IgD-negative memory B cell (primary cell): ENCODE results near the gene SCAMP4. TPM values are rescaled to one million over a fixed set of nuclear protein-coding genes. Genes with fewer than 3 reads are reported as not detected.
A peak's percentile ranks its signal among the peaks of the same experiment; 100 is the strongest.

Experiments
- H3K27ac Mint-ChIP-seq, 3 donors: one replicate each; pipeline ENCODE4 v1.8.0; 2020 to 2022; ENCODE audit warnings: mild to moderate bottlenecking in 3 of 3, mixed read lengths in 3 of 3, moderate library complexity in 1 of 3
- H3K27me3 Mint-ChIP-seq: one replicate; pipeline ENCODE4 v1.8.0; 2021; ENCODE audit warnings: mixed read lengths
- H3K36me3 Mint-ChIP-seq: one replicate; pipeline ENCODE4 v1.8.0; 2020; ENCODE audit warnings: mild to moderate bottlenecking, mixed read lengths
- H3K4me1 Mint-ChIP-seq, 3 donors: one replicate each; pipeline ENCODE4 v1.8.0; 2020 to 2022; ENCODE audit warnings: mixed read lengths in 3 of 3, mild to moderate bottlenecking in 1 of 3
- H3K4me3 Mint-ChIP-seq, 4 donors: one replicate each; pipeline ENCODE4 v1.8.0; 2020 to 2022; ENCODE audit warnings: mild to moderate bottlenecking in 4 of 4, mixed read lengths in 4 of 4, moderate library complexity in 3 of 4
- H3K9me3 Mint-ChIP-seq, 3 donors: one replicate each; pipeline ENCODE4 v1.8.0; 2020 to 2021; ENCODE audit warnings: mixed read lengths in 3 of 3, mild to moderate bottlenecking in 1 of 3
- polyA plus RNA-seq: library from polyadenylated mRNA; unstranded; fragments of 300-500 nt; fragmentation: Illumina TruSeq; gene quantifications from one replicate; pipeline ENCODE4 v1.2.3, GENCODE V29; 2021

Gene SCAMP4
- polyA plus RNA-seq, 1 donor from 2014 or later, result 43.1 TPM

GRCh38 chr19:1955171-1956121, 50.2 kb downstream of the SCAMP4 start:
- H3K9me3 Mint-ChIP-seq, result no peaks in the 10 kb centered on the region
- H3K27me3 Mint-ChIP-seq, result no peaks in the 10 kb centered on the region
- H3K4me3 Mint-ChIP-seq, result no peak overlapping the region
- peak overlapping the region in 1 of 3 donors; percentile 35 for H3K27ac Mint-ChIP-seq
- peaks cover 0 to 9% (median 4%) of the 10 kb centered on the region in 3 donors for H3K4me1 Mint-ChIP-seq
- H3K36me3 Mint-ChIP-seq, result no peaks in the 10 kb centered on the region

- Mint-ChIP-seq H3K27me3 (no peaks in the 10 kb centered on the region), H3K4me3 (no peak overlapping the region), H3K36me3 (no peaks in the 10 kb centered on the region), H3K27ac (no peak overlapping the region), H3K4me1 (peaks cover 0 to 9% (median 5%) of the 10 kb centered on the region in 3 donors), H3K9me3 (no peaks in the 10 kb centered on the region)
Measured at GRCh38 chr19:1956122-1956494, 50.9 kb downstream of the SCAMP4 start.

GRCh38 chr19:1956868-1957492, 51.8 kb downstream of the SCAMP4 start:
- H3K36me3 Mint-ChIP-seq, result no peaks in the 10 kb centered on the region
- H3K27me3 Mint-ChIP-seq, result no peaks in the 10 kb centered on the region
- no peaks in the 10 kb centered on the region for H3K9me3 Mint-ChIP-seq
- peaks cover 0 to 12% (median 5%) of the 10 kb centered on the region in 3 donors for H3K4me1 Mint-ChIP-seq
- no peak overlapping the region for H3K27ac Mint-ChIP-seq
- H3K4me3 Mint-ChIP-seq, result no peak overlapping the region

- no peak overlapping the region for H3K27ac Mint-ChIP-seq
Measured at GRCh38 chr19:1957562-1958248, 52.5 kb downstream of the SCAMP4 start.

GRCh38 chr19:1959928-1960589, 54.9 kb downstream of the SCAMP4 start:
- H3K4me3 Mint-ChIP-seq, result peak overlapping the region in 1 of 4 donors; percentile 41
- H3K9me3 Mint-ChIP-seq, result no peaks in the 10 kb centered on the region
- H3K36me3 Mint-ChIP-seq, result no peaks in the 10 kb centered on the region

More at GRCh38 chr19:1957562-1958248, 52.5 kb downstream of the SCAMP4 start:
- no peaks in the 10 kb centered on the region for H3K36me3 Mint-ChIP-seq
- peak overlapping the region in 1 of 4 donors; percentile 8 for H3K4me3 Mint-ChIP-seq
- no peaks in the 10 kb centered on the region for H3K27me3 Mint-ChIP-seq
- no peaks in the 10 kb centered on the region for H3K9me3 Mint-ChIP-seq
- peaks cover 0 to 10% (median 5%) of the 10 kb centered on the region in 3 donors for H3K4me1 Mint-ChIP-seq

GRCh38 chr19:1961000-1961883, 56.0 kb downstream of the SCAMP4 start:
- peak overlapping the region; percentile 60 to 91 (median 78) for H3K27ac Mint-ChIP-seq
- H3K4me1 Mint-ChIP-seq, result peaks cover 4 to 13% (median 8%) of the 10 kb centered on the region in 3 donors
- no peaks in the 10 kb centered on the region for H3K36me3 Mint-ChIP-seq
- no peaks in the 10 kb centered on the region for H3K9me3 Mint-ChIP-seq
- H3K4me3 Mint-ChIP-seq, result peak overlapping the region in 2 of 4 donors; percentile 32 to 60
- no peaks in the 10 kb centered on the region for H3K27me3 Mint-ChIP-seq

More at GRCh38 chr19:1959928-1960589, 54.9 kb downstream of the SCAMP4 start:
- peaks cover 0 to 10% (median 5%) of the 10 kb centered on the region in 3 donors for H3K4me1 Mint-ChIP-seq
- H3K27ac Mint-ChIP-seq, result peak overlapping the region; percentile 60 to 91 (median 78)
- H3K27me3 Mint-ChIP-seq, result no peaks in the 10 kb centered on the region

- no peak overlapping the region for H3K27ac Mint-ChIP-seq
Measured at GRCh38 chr19:1962674-1963073, 57.5 kb downstream of the SCAMP4 start.

GRCh38 chr19:1967087-1967608, 61.9 kb downstream of the SCAMP4 start:
- Mint-ChIP-seq H3K27ac (no peak overlapping the region), H3K4me1 (peaks cover 4 to 7% (median 5%) of the 10 kb centered on the region in 3 donors), H3K4me3 (no peak overlapping the region), H3K27me3 (no peaks in the 10 kb centered on the region), H3K9me3 (no peaks in the 10 kb centered on the region), H3K36me3 (no peaks in the 10 kb centered on the region)

More at GRCh38 chr19:1962674-1963073, 57.5 kb downstream of the SCAMP4 start:
- Mint-ChIP-seq H3K36me3 (no peaks in the 10 kb centered on the region), H3K9me3 (no peaks in the 10 kb centered on the region), H3K4me1 (peaks cover 5 to 18% (median 9%) of the 10 kb centered on the region in 3 donors), H3K27me3 (no peaks in the 10 kb centered on the region), H3K4me3 (no peak overlapping the region)

GRCh38 chr19:1968279-1969175, 63.3 kb downstream of the SCAMP4 start:
- Mint-ChIP-seq H3K4me3 (no peak overlapping the region), H3K27me3 (no peaks in the 10 kb centered on the region), H3K4me1 (peaks cover 5 to 10% (median 7%) of the 10 kb centered on the region in 3 donors), H3K36me3 (no peaks in the 10 kb centered on the region), H3K9me3 (no peaks in the 10 kb centered on the region), H3K27ac (peak overlapping the region in 1 of 3 donors; percentile 53)

GRCh38 chr19:1969176-1970002, 64.2 kb downstream of the SCAMP4 start:
- H3K4me1 Mint-ChIP-seq, result peaks cover 5 to 11% (median 10%) of the 10 kb centered on the region in 3 donors
- peak overlapping the region in 1 of 3 donors; percentile 53 for H3K27ac Mint-ChIP-seq
- no peaks in the 10 kb centered on the region for H3K36me3 Mint-ChIP-seq
- H3K27me3 Mint-ChIP-seq, result no peaks in the 10 kb centered on the region
- no peaks in the 10 kb centered on the region for H3K9me3 Mint-ChIP-seq
- H3K4me3 Mint-ChIP-seq, result no peak overlapping the region

- H3K36me3 Mint-ChIP-seq, result no peaks in the 10 kb centered on the region
- H3K27me3 Mint-ChIP-seq, result no peaks in the 10 kb centered on the region
- H3K9me3 Mint-ChIP-seq, result no peaks in the 10 kb centered on the region
- no peak overlapping the region for H3K27ac Mint-ChIP-seq
- peaks cover 5 to 12% (median 10%) of the 10 kb centered on the region in 3 donors for H3K4me1 Mint-ChIP-seq
- no peak overlapping the region for H3K4me3 Mint-ChIP-seq
Measured at GRCh38 chr19:1970003-1970805, 65.0 kb downstream of the SCAMP4 start.
